Mucosa of gallbladder (tissue), 1 donor: ENCODE measurements around the gene SEMA7A. TPM values are rescaled to one million over a fixed set of nuclear protein-coding genes. Genes with fewer than 3 reads are reported as not detected.
"Not testable (repeated sequence)": the region's sequence is repeated elsewhere in the genome, so short reads cannot be mapped to it uniquely, and the experiment has no call there.

Source experiments
- DNase-seq: peaks from one replicate; pipeline ENCODE4 v3.0.0-alpha.2; 2020; ENCODE audit warnings: low spot score
- total RNA-seq: library from RNA; stranded (reverse); gene quantifications from one replicate; pipeline ENCODE4 v1.2.1, GENCODE V29; 2021
- donor health status: DM: no; HTN: no; CAD: no.

The SEMA7A gene
- total RNA-seq, 1 donor from 2014 or later = 3.2 TPM

- no peak for DNase-seq
These were observed 60.6 kb downstream of the SEMA7A start for GRCh38 chr15:74373056-74373650.

DNA sequence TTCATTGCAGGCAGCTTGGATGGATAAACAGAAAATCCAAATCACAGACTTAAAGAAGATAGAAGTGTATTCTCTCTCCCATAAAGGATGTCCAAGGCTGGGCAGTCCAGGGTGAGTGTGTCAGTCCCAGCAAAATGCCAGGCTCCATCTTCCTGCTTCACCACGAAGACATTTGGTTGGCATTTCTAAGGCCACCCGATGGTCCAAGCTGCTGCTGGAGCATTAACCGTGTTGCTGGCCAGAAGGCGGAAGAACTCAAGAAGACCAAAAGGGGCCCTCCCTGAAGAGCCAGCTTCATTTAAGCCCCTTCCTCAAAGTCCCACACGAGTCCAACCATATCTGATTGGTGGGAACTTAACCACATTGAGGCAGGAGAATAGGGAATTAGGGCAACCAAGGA, 63.3 kb downstream of the SEMA7A start:
- no peak for DNase-seq

- no peak for DNase-seq
These were observed 64.0 kb downstream of the SEMA7A start for GRCh38 chr15:74369756-74370155.

DNA sequence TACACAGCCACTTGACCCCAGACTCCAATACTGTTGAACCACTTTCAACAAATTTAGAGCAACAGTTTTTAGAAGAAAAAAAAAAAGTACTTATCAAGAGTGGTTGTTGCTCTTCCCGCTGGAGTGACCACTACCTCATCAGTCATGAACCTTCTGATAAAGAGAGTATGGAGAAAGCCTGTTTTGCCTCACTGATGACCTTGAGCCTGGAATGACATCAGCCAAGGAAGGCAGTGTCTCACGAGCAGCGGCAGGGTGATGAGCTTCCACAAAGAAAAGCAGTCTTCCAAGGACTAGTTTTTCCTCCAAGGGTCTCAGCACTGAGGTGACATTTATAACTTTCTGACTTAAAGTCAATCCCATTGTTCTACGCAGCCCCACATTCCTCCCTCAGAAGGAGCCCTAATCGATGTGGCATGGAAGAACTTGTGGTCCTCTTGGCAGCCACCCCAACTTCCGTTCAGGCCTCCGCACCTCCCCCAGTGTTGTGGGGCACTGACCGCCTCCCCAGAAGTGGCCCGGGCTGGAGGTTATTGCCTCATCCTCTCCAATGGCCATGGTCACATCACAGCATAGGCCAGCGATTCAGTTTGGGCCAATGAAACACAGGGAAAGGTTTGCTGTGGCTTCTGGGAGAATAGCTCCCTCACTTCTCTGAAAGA, 64.5 kb downstream of the SEMA7A start:
- no peak for DNase-seq

DNA sequence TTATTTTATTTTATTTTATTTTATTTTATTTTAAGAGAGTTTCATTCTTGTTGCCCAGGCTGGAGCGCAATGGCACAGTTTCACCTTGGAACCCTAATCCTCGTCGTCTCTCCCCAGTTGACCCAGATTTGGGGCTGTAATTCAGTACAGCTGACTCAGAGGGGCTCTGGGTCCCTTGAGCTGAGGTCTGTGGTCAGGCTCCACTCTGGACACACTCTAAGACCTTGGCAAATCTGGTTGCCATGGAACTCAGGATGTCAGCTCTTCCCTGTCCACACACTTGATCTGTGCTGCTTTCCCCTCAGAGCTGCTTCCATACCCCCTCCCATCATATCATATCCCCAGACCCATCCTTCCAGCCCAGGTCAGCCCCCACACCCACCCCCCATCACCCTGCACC, 65.6 kb downstream of the SEMA7A start:
- DNase-seq = no peak

GRCh38 chr15:74367296-74367854, 66.4 kb downstream of the SEMA7A start, which contains the start of gene CYP11A1:
TSS of gene CYP11A1 (minus strand) at chr15:74367646. CDS start at chr15:74367585, 61 bp downstream.
- DNase-seq = no peak

DNA sequence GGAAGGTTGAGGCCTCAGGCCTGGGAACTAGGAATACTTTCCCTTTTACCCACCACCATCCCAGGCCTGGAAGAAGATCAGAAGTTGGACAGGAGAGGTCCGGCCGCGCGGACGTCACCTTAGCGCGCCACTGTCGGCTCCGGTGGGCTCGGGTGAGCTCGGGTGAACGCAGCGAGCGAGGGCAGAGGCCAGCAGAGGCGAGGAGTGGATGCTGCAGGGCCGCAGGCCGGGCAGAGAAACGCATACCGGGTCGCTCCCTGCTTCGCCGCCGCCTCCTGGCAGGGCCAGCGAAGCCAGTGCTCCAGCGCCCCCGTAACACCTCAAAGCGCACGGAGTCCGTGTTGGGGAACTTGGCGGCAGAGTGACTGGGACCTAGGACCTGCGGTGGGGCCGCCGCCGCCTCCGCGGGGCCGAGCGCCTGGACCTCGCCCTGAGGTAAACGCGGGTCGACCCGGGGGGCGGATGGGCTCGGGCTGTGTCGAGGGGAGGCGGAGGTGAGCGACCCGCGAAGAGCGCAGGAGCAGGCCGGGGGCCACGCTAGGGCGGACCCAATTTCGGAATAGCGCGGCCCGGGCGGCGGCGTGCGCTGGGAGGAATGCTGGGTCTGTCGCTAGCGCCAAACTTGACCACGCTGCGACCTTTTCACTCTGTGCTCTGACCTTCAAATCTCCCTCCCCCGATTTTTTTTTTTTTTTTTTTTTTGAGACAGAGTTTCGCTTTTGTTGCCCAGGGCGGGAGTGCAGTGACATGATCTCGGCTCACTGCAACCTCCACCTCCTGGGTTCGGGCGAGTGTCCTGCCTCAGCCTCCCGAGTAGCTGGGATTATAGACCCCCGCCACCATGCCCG, 67.9 kb downstream of the SEMA7A start:
- DNase-seq = no peak

DNA sequence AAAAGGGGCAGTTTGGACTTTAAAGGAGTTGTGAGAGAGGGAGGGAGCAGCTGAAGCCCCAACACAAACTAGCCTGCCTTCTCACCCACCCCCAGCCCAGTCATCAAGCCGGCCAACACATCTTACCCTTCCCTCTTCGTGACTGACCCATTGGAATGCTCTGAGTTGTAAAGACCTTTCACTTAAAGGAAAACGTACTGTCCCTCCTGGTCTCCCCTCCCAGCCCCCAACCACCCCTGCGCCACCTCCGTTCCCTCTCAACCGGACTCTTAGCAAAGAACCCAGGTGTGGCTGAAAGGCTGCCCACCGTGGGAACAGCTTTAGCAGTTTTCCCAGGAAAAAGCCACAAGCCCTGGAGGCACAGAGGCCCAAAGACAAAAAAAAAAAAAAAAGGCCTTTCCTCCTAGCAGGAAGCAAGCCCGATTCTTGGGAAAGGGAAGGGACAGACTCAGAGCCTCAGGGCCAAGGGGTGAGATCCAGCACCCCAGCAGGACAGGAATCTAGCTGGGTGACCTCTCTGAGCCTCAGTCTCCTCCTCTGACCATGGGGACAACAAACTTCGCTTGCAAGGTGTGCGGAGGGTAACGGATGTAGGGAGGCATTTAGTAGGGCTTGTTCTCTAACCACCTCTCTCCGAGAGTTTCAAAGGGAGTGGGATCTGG, 68.7 kb downstream of the SEMA7A start:
- DNase-seq = no peak

DNA sequence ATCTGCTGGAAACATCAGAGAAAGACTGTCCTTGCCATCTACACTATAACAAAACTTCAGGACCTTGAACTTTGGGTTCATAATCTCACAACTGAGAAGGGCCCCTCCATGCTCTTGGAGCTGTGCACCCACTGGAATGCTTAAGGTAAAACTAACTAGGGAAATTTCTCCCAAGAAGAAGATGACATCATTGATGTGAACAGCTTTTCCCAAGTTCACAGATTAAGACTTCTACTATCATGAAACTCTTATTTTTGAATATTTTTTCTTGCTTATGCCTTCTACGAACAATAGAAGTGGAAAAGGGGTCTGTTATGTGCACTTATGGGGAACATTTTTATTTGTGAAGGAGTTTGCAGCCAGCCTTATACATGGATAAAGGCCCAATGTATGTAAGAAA, 71.3 kb downstream of the SEMA7A start:
- DNase-seq = no peak

- not testable (repeated sequence) for DNase-seq
These were observed 72.9 kb downstream of the SEMA7A start for GRCh38 chr15:74360855-74361254.

- not testable (repeated sequence) for DNase-seq
These were observed 74.4 kb downstream of the SEMA7A start for GRCh38 chr15:74359376-74359775.

Other genes starting within 250 kb of the SEMA7A start
- 0.75 TPM for gene STRA6, start 231.2 kb downstream of the SEMA7A start, total RNA-seq
- gene CCDC33, start 197.6 kb downstream of the SEMA7A start, total RNA-seq = 1.0 TPM
- gene CYP11A1, start 66.3 kb downstream of the SEMA7A start, total RNA-seq = 0.72 TPM
- gene UBL7, start 27.2 kb upstream of the SEMA7A start, total RNA-seq = 43.1 TPM
- 6.8 TPM for gene ARID3B, start 107.3 kb upstream of the SEMA7A start, total RNA-seq
- 95.0 TPM for gene CLK3, start 181.9 kb upstream of the SEMA7A start, total RNA-seq